GM23338 (cell line): Measurements from ENCODE around the gene MVB12B. TPM values are rescaled to one million over a fixed set of nuclear protein-coding genes. Genes with fewer than 3 reads are reported as not detected.
A peak's percentile ranks its signal among the peaks of the same experiment; 100 is the strongest.

Experiments
- ATAC-seq: fragments of 200-7000 bp; cut with Tn5 transposase; 3 replicates; pipeline ENCODE4 v1.9.1; 2020
- DNase-seq: peaks from one replicate; pipeline ENCODE4 v3.0.0-alpha.2; 2015; ENCODE audit warnings: low spot score
- H2AFZ ChIP-seq: fragments of 200-600 bp; sonication (generic); 2 replicates; pipeline ENCODE4 v1.8.0; 2016; ENCODE audit warnings: antibody characterized with exemption, mild to moderate bottlenecking, moderate library complexity
- H3F3A ChIP-seq: fragments of 200-600 bp; sonication (generic); replicated peaks from 2 replicates; pipeline ENCODE4 v1.8.0; 2017; ENCODE audit warnings: antibody characterized with exemption, mixed run types, low read depth
- H3K27ac ChIP-seq: fragments of 200-600 bp; sonication (generic); 2 replicates; pipeline ENCODE4 v1.6.1; 2016; ENCODE audit warnings: low read depth
- H3K27me3 ChIP-seq: fragments of 200-600 bp; sonication (generic); 2 replicates; pipeline ENCODE4 v1.8.0; 2016; ENCODE audit warnings: mild to moderate bottlenecking, mixed run types, moderate library complexity; ENCODE audit not compliant: insufficient read depth
- H3K36me3 ChIP-seq: fragments of 200-600 bp; sonication (generic); 2 replicates; pipeline ENCODE4 v1.8.0; 2016; ENCODE audit warnings: mild to moderate bottlenecking; ENCODE audit not compliant: insufficient read depth
- H3K4me1 ChIP-seq: fragments of 200-600 bp; sonication (generic); 2 replicates; pipeline ENCODE4 v1.8.0; 2016; ENCODE audit warnings: mild to moderate bottlenecking, moderate library complexity; ENCODE audit not compliant: insufficient read depth
- H3K4me2 ChIP-seq: fragments of 200-600 bp; sonication (generic); 2 replicates; pipeline ENCODE4 v1.7.1; 2017; ENCODE audit warnings: mixed run types
- H3K4me3 ChIP-seq: fragments of 200-600 bp; sonication (generic); 2 replicates; pipeline ENCODE4 v1.6.1; 2016; ENCODE audit warnings: mixed run types
- H3K79me2 ChIP-seq: fragments of 200-600 bp; sonication (generic); replicated peaks from 2 replicates; pipeline ENCODE4 v1.8.0; 2017; ENCODE audit warnings: mild to moderate bottlenecking; ENCODE audit not compliant: insufficient read depth
- H3K9me2 ChIP-seq: fragments of 200-600 bp; sonication (generic); 2 replicates; pipeline ENCODE4 v1.8.0; 2017; ENCODE audit not compliant: insufficient read depth
- H4K20me1 ChIP-seq: fragments of 200-600 bp; sonication (generic); replicated peaks from 2 replicates; pipeline ENCODE4 v1.8.0; 2017; ENCODE audit warnings: mild to moderate bottlenecking; ENCODE audit not compliant: insufficient read depth
- H3K27ac Mint-ChIP-seq: 2 replicates; pipeline ENCODE4 v1.8.0; 2020; ENCODE audit warnings: inconsistent platforms, mild to moderate bottlenecking, moderate library complexity, mixed read lengths
- H3K27me3 Mint-ChIP-seq: 3 replicates; pipeline ENCODE4 v1.8.0; 2022; ENCODE audit warnings: low read depth, mild to moderate bottlenecking, moderate library complexity, mixed read lengths, inconsistent platforms; ENCODE audit not compliant: insufficient read depth, poor library complexity
- H3K36me3 Mint-ChIP-seq: 3 replicates; pipeline ENCODE4 v1.8.0; 2021; ENCODE audit warnings: low read depth, mild to moderate bottlenecking, inconsistent platforms, moderate library complexity, mixed read lengths
- H3K4me1 Mint-ChIP-seq: 3 replicates; pipeline ENCODE4 v1.8.0; 2020; ENCODE audit warnings: mild to moderate bottlenecking, inconsistent platforms, mixed read lengths
- H3K4me3 Mint-ChIP-seq: 3 replicates; pipeline ENCODE4 v1.8.0; 2021; ENCODE audit warnings: moderate library complexity, mild to moderate bottlenecking, inconsistent platforms, mixed read lengths
- H3K9me3 Mint-ChIP-seq: 3 replicates; pipeline ENCODE4 v1.8.0; 2020; ENCODE audit warnings: moderate library complexity, mild to moderate bottlenecking, inconsistent platforms, mixed read lengths
- CREB1 ChIP-seq: fragments of 250-450 bp; sonication (Bioruptor Pico); IDR thresholded peaks from 2 replicates; pipeline ENCODE4 v1.5.0; 2020; ENCODE audit warnings: low read depth, mild to moderate bottlenecking, moderate library complexity
- EZH2 ChIP-seq: fragments of 200-600 bp; sonication (generic); IDR thresholded peaks from one replicate; pipeline ENCODE4 v1.8.0; 2017; ENCODE audit warnings: antibody characterized with exemption, mild to moderate bottlenecking, low read depth; ENCODE audit not compliant: unreplicated experiment
- JUNB ChIP-seq: IDR thresholded peaks from one replicate; pipeline ENCODE4 v1.6.1; 2016; ENCODE audit warnings: antibody characterized with exemption; ENCODE audit not compliant: unreplicated experiment
- REST ChIP-seq: IDR thresholded peaks from one replicate; pipeline ENCODE4 v1.6.1; 2018; ENCODE audit warnings: antibody characterized with exemption; ENCODE audit not compliant: unreplicated experiment
- ZNF114 ChIP-seq: fragments of 250-450 bp; sonication (Bioruptor Pico); IDR thresholded peaks from 2 replicates; pipeline ENCODE4 v1.5.0; 2020; ENCODE audit warnings: mild to moderate bottlenecking, moderate library complexity
- ZNF331 ChIP-seq: fragments of 250-450 bp; sonication (Bioruptor Pico); IDR thresholded peaks from 2 replicates; pipeline ENCODE4 v1.5.0; 2020; ENCODE audit warnings: low read depth, mild to moderate bottlenecking, moderate library complexity
- ZNF462 ChIP-seq: fragments of 250-450 bp; sonication (Bioruptor Pico); IDR thresholded peaks from 2 replicates; pipeline ENCODE4 v1.5.0; 2020; ENCODE audit warnings: mild to moderate bottlenecking, moderate library complexity
- polyA plus RNA-seq: library from polyadenylated mRNA; unstranded; fragments of >200 nt; fragmentation: Nextera tagmentation; extraction: Ambion mirVana; gene quantifications from 2 replicates; pipeline ENCODE4 v1.2.1, GENCODE V29; 2016
- total RNA-seq: library from RNA; depleted of rRNA; stranded (reverse); fragments of >200 nt; shearing (Covaris generic); gene quantifications from 2 replicates; pipeline ENCODE4 v1.2.3, GENCODE V29; 2014
- TF ChIP-seq, protein P1 (sequence below), 2 experiments: fragments of 200-600 bp in 1 of 2; sonication (generic) in 1 of 2; conservative IDR thresholded peaks; 2 replicates each; pipeline versions ENCODE4 v1.5.1 to v1.6.1; 2016 to 2017; ENCODE audit warnings: antibody characterized with exemption in 2 of 2, low read depth in 2 of 2, mild to moderate bottlenecking in 2 of 2, moderate library complexity in 1 of 2
- TF ChIP-seq, protein P2 (sequence below): IDR thresholded peaks from 2 replicates; pipeline ENCODE4 v1.6.1; 2016; ENCODE audit warnings: antibody characterized with exemption

Gene MVB12B
- total and polyA plus RNA-seq, 2 experiments from 2014 or later, result 1.9 to 6.6 TPM

DNA sequence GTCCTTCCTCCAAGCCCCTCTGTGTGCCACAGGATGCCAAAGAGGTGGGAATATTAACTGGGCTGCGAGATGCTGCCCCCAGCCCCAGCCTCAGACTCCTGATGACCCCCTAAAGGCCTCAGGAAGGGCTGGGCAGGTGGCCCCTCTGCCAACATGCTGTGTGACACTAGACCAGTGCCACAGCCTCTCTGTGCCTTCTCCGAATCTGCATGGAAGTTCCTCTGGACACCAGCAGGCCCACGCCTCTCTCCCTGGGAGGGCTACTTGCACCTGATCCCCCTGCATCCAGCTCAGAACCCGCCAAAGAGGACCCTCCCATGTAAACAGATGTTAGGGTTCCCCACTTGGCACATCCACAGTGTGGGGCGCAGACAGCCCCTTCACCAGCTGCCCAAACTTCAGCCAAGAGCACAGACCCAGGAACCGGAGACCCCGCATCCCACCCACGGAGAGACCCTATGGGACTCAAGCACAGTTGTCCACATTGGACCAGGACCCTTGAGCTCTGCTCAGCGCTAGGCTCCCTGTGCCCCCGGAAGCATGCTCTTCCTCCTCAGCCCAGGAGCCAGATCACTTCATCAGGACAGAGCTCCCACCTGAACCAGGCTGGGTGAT is 195.5 kb downstream of the MVB12B start (continued):
- TF ChIP-seq REST (no peak), JUNB (no peak), EZH2 (no peak), ZNF114 (no peak), ZNF331 (CRISPR knock-in tag) (no peak), CREB1 (no peak)
- TF ChIP-seq, protein P1, sequence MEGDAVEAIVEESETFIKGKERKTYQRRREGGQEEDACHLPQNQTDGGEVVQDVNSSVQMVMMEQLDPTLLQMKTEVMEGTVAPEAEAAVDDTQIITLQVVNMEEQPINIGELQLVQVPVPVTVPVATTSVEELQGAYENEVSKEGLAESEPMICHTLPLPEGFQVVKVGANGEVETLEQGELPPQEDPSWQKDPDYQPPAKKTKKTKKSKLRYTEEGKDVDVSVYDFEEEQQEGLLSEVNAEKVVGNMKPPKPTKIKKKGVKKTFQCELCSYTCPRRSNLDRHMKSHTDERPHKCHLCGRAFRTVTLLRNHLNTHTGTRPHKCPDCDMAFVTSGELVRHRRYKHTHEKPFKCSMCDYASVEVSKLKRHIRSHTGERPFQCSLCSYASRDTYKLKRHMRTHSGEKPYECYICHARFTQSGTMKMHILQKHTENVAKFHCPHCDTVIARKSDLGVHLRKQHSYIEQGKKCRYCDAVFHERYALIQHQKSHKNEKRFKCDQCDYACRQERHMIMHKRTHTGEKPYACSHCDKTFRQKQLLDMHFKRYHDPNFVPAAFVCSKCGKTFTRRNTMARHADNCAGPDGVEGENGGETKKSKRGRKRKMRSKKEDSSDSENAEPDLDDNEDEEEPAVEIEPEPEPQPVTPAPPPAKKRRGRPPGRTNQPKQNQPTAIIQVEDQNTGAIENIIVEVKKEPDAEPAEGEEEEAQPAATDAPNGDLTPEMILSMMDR (conservative IDR thresholded peaks at IDR 0.05; ENCODE audit: low read depth in 2 of 2), result no peak
- TF ChIP-seq, protein P2, sequence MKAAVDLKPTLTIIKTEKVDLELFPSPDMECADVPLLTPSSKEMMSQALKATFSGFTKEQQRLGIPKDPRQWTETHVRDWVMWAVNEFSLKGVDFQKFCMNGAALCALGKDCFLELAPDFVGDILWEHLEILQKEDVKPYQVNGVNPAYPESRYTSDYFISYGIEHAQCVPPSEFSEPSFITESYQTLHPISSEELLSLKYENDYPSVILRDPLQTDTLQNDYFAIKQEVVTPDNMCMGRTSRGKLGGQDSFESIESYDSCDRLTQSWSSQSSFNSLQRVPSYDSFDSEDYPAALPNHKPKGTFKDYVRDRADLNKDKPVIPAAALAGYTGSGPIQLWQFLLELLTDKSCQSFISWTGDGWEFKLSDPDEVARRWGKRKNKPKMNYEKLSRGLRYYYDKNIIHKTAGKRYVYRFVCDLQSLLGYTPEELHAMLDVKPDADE, result no peak

DNA sequence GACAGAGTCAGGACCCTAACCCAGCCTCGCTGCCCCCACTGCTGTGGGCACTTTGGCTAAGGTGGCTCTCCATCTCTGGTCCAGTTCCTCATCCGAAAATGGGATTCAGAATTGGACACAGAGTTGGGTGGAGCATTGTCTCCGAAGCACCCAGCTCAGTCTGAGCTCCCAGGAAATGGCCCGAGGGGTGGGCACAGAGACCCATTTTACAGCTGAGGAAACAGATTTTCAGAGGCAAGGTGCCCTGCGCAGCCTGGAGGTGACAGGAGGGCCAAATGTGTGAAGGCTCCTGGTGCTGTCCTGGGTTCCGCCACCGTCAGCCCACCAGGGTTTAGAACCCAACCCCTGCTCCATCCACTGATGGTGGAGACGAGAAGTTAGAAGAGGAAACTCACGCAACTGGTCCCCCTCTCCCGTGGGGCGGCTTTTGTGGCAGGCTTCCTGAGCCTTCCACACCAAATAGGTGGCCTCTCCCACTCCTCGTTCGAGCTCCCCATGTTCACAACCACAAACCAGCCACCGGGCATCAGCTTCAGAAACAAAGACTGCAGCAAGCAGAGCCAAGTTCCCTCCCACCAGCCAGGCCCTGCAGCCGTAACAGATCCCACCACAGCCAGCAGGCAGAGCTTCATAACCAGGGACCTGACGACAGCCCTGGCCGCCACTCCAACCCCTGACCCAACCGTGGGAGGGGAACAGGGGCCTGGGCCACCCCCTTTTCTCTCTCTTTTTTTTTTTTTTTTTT is 196.2 kb downstream of the MVB12B start:
- H3K27ac ChIP-seq, result no peak overlapping the region
- Mint-ChIP-seq H3K27ac (no peak overlapping the region), H3K9me3 (no peaks in the 10 kb centered on the region; the same call in 2 of the 3 replicates), H3K27me3 (peaks cover 3% of the 10 kb centered on the region), H3K4me1 (peaks cover 35% of the 10 kb centered on the region), H3K36me3 (no peaks in the 10 kb centered on the region), H3K4me3 (no peak overlapping the region)
- ATAC-seq (peak; percentile 36), DNase-seq (no peak)
- no peaks in the 10 kb centered on the region for H3K79me2 ChIP-seq
- no peaks in the 10 kb centered on the region for H3K36me3 ChIP-seq
- H3K9me2 ChIP-seq, result no peaks in the 10 kb centered on the region
- H3K4me1 ChIP-seq, result peaks cover 8% of the 10 kb centered on the region
- no peak overlapping the region for H3K4me3 ChIP-seq
- H3K4me2 ChIP-seq, result no peak overlapping the region
- no peaks in the 10 kb centered on the region for H3F3A ChIP-seq
- H2AFZ ChIP-seq, result no peak overlapping the region
- no peaks in the 10 kb centered on the region for H3K27me3 ChIP-seq
- no peaks in the 10 kb centered on the region for H4K20me1 ChIP-seq
- TF ChIP-seq ZNF331 (CRISPR knock-in tag) (no peak), ZNF462 (CRISPR knock-in tag) (no peak)
